HG02678 (cell line): Measurements from ENCODE around the gene APOL3.
A peak's percentile ranks its signal among the peaks of the same experiment; 100 is the strongest.
"Not testable (repeated sequence)": the region's sequence is repeated elsewhere in the genome, so short reads cannot be mapped to it uniquely, and the experiment has no call there.

Experiments used
- ATAC-seq: cut with Tn5 transposase; IDR thresholded peaks from one replicate; pipeline ENCODE4 v1.9.1; 2021; ENCODE audit warnings: mild to moderate bottlenecking, moderate library complexity; ENCODE audit not compliant: unreplicated experiment

APOL3 gene

GRCh38 chr22:36136988-36137387, 23.6 kb downstream of the APOL3 start:
- no peak for ATAC-seq

GRCh38 chr22:36136475-36136874, 24.1 kb downstream of the APOL3 start:
- no peak for ATAC-seq

GRCh38 chr22:36135306-36135980, 25.1 kb downstream of the APOL3 start:
- no peak for ATAC-seq

GRCh38 chr22:36134182-36134581, 26.4 kb downstream of the APOL3 start:
- no peak for ATAC-seq

- no peak for ATAC-seq
Observed at GRCh38 chr22:36131907-36132306, 28.6 kb downstream of the APOL3 start.

GRCh38 chr22:36129486-36130388, 30.8 kb downstream of the APOL3 start:
- no peak for ATAC-seq

- ATAC-seq: no peak
Observed at GRCh38 chr22:36129071-36129470, 31.5 kb downstream of the APOL3 start.

- no peak for ATAC-seq
Observed at GRCh38 chr22:36125994-36126531, 34.5 kb downstream of the APOL3 start.

- ATAC-seq: no peak
Observed at GRCh38 chr22:36125434-36125833, 35.1 kb downstream of the APOL3 start.

- ATAC-seq: no peak
Observed at GRCh38 chr22:36124666-36125065, 35.9 kb downstream of the APOL3 start.

GRCh38 chr22:36123673-36124630, 36.6 kb downstream of the APOL3 start:
- ATAC-seq: peak; percentile 94

GRCh38 chr22:36120621-36121351, 39.8 kb downstream of the APOL3 start:
- ATAC-seq: not testable (repeated sequence)

GRCh38 chr22:36117053-36117554, 43.5 kb downstream of the APOL3 start:
- no peak for ATAC-seq

GRCh38 chr22:36116127-36116526, 44.4 kb downstream of the APOL3 start:
- no peak for ATAC-seq

GRCh38 chr22:36113121-36113520, 47.4 kb downstream of the APOL3 start:
- ATAC-seq: no peak

GRCh38 chr22:36111316-36111715, 49.2 kb downstream of the APOL3 start:
- ATAC-seq: no peak

GRCh38 chr22:36110306-36110881, 50.2 kb downstream of the APOL3 start:
- ATAC-seq: no peak

GRCh38 chr22:36107436-36107835, 53.1 kb downstream of the APOL3 start:
- no peak for ATAC-seq

- no peak for ATAC-seq
Observed at GRCh38 chr22:36106910-36107309, 53.6 kb downstream of the APOL3 start.

GRCh38 chr22:36104988-36105387, 55.6 kb downstream of the APOL3 start:
- no peak for ATAC-seq
